Measurements from ENCODE around the gene TRIM63.

DNA sequence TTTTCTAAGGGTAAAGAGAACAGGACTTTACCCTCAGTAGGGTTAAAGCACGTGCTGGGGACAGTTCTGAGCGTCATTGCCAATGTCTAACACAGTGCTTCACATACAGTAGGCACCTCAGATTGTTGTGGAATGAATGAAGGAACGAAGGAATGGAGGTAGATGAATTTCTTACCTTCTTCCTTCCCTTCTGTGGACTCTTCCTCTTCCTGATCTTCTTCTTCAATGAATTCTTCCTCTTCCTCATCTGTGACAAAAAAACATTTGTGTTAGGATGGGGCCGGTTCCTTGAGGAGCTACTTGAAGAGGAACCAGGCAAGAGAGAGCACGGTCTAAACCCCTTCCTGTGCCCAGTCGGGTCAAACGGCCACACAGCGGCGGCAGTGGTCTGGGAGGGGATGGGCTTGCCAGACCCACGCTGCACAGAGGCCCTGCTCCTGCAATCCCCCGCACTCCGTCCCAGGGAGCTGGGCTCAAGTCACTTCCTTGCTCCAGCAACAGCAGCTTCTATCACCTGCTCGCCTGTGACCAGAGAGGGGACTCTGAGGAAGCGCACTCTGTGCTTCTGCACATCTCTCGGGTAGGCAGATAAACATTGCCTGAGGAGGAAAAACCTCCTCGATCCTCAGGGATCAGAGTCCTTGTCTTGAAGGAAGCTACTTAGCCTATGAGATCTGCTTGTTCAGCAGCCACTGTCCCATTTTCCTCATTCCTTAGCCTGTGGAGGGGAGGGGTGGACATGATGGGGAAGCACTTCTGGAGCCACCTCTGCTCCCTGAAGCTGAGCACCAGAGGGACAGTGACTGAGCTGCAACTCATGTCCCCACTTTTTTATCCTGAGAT, 13.5 kb downstream of the TRIM63 start:
- no peak for TF ChIP-seq POLR2A (IDR thresholded peaks at IDR 0.05)
- TF ChIP-seq, protein P1, sequence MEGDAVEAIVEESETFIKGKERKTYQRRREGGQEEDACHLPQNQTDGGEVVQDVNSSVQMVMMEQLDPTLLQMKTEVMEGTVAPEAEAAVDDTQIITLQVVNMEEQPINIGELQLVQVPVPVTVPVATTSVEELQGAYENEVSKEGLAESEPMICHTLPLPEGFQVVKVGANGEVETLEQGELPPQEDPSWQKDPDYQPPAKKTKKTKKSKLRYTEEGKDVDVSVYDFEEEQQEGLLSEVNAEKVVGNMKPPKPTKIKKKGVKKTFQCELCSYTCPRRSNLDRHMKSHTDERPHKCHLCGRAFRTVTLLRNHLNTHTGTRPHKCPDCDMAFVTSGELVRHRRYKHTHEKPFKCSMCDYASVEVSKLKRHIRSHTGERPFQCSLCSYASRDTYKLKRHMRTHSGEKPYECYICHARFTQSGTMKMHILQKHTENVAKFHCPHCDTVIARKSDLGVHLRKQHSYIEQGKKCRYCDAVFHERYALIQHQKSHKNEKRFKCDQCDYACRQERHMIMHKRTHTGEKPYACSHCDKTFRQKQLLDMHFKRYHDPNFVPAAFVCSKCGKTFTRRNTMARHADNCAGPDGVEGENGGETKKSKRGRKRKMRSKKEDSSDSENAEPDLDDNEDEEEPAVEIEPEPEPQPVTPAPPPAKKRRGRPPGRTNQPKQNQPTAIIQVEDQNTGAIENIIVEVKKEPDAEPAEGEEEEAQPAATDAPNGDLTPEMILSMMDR (IDR thresholded peaks at IDR 0.05), result no peak
